ENCODE results near the gene NFIL3. TPM values are rescaled to one million over a fixed set of nuclear protein-coding genes. Genes with fewer than 3 reads are reported as not detected.

NFIL3 gene
- total and polyA plus RNA-seq, 2 of the 4 experiments (the other 2 are of a cell fraction), result 27.6 to 27.7 TPM

DNA sequence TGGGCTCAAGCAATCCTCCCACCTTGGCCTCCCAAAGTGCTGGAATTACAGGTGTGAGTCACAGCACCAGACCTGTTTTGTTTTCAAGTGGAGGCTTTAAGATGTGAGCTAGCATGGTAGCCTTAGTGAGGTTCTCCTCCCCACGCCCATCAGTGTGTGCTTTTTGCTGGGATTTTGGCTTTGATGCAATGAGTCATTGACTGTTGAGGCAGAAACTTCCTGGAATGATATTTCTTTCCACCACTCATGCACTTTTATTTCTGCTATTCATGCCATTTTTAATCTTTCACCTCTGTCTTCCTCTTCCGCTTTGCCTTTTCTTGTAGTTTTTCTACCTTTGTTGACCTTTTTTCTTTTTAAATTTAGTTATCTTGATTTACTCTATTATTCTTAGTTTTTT, 4.2 kb upstream of the NFIL3 start:
- no peaks in the 10 kb centered on the region for H3K27me3 ChIP-seq (ENCODE audit: control insufficient read depth, insufficient read depth, low read length)
- no peak overlapping the region for H2BK15ac ChIP-seq (ENCODE audit: low read depth, low read length)
- H3K36me3 ChIP-seq (ENCODE audit: control insufficient read depth, insufficient read depth, low read length), result no peaks in the 10 kb centered on the region
- ATAC-seq (ENCODE audit: low read depth), result no peak
- no peak overlapping the region for H2AK9ac ChIP-seq (replicated peaks; ENCODE audit: low read depth, low read length, poor library complexity)
- H2AFZ ChIP-seq (replicated peaks; ENCODE audit: low read length, poor library complexity), result no peak overlapping the region
- BruUV-seq (replicated peaks), result no TSS peak
- H4K20me1 ChIP-seq (ENCODE audit: insufficient read depth, low read length), result peaks cover 4% of the 10 kb centered on the region
- H3K9me1 ChIP-seq (ENCODE audit: insufficient read depth, low read length), result peaks cover 8% of the 10 kb centered on the region; the same call in 1 of the 2 replicates
- ChIA-PET CTCF (no interaction called here), POLR2A (ENCODE audit: unreplicated experiment) (interaction anchor here (0.6 kb wide), 1 partner anchor 299 kb away, joined by 5 read pairs; no protein-coding TSS in a partner anchor)
- H3K4ac ChIP-seq (ENCODE audit: low read depth, low read length), result no peak overlapping the region
- no peak overlapping the region for H3K9ac ChIP-seq (ENCODE audit: low read depth, low read length)
- TF ChIP-seq, protein P1, sequence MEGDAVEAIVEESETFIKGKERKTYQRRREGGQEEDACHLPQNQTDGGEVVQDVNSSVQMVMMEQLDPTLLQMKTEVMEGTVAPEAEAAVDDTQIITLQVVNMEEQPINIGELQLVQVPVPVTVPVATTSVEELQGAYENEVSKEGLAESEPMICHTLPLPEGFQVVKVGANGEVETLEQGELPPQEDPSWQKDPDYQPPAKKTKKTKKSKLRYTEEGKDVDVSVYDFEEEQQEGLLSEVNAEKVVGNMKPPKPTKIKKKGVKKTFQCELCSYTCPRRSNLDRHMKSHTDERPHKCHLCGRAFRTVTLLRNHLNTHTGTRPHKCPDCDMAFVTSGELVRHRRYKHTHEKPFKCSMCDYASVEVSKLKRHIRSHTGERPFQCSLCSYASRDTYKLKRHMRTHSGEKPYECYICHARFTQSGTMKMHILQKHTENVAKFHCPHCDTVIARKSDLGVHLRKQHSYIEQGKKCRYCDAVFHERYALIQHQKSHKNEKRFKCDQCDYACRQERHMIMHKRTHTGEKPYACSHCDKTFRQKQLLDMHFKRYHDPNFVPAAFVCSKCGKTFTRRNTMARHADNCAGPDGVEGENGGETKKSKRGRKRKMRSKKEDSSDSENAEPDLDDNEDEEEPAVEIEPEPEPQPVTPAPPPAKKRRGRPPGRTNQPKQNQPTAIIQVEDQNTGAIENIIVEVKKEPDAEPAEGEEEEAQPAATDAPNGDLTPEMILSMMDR (conservative IDR thresholded peaks at IDR 0.05; ENCODE audit: low read depth, low read length), result no peak
- TF ChIP-seq MXI1 (IDR thresholded peaks at IDR 0.05; ENCODE audit: borderline replicate concordance, low read depth, low read length), result no peak
- TF ChIP-seq MAZ (IDR thresholded peaks at IDR 0.05; ENCODE audit: borderline replicate concordance, low read depth, low read length), result no peak
- TF ChIP-seq RCOR1 (IDR thresholded peaks at IDR 0.05; ENCODE audit: insufficient replicate concordance, low read length), result no peak
- TF ChIP-seq FOS (IDR thresholded peaks at IDR 0.05; ENCODE audit: low read depth, low read length), result peak; percentile 41; the same call in 1 of the 2 replicates
- TF ChIP-seq USF2 (IDR thresholded peaks at IDR 0.05; ENCODE audit: low read depth, low read length), result no peak
- no peak for TF ChIP-seq SMC3 (IDR thresholded peaks at IDR 0.05; ENCODE audit: low read depth, low read length)
- no peak for TF ChIP-seq RFX5 (IDR thresholded peaks at IDR 0.05; ENCODE audit: low read depth, low read length)
- H4K5ac ChIP-seq (ENCODE audit: low read depth, low read length), result no peak overlapping the region
- H3K4me3 ChIP-seq (ENCODE audit: insufficient read depth, low read depth, low read length), result no peak overlapping the region
- intact Hi-C loops (cut with micrococcal nuclease) (loop anchor here (5.0 kb wide), 1 partner anchor 54 kb away; no protein-coding TSS in a partner anchor), dilution Hi-C loops (cut with HindIII; ENCODE audit: low sequenced_read_pairs, unreplicated experiment) (no loop called here), in situ Hi-C loops (cut with MboI; ENCODE audit: low sequenced_read_pairs) (loop anchor here (5.0 kb wide), 1 partner anchor 69 kb away; no protein-coding TSS in a partner anchor)
- peaks cover 0 to 20% of the 10 kb centered on the region in 2 experiments; a peak in 3 of 4 replicates for H3K79me1 ChIP-seq (ENCODE audit: low read depth in 1 of 2, low read length in 2 of 2)
- peak; percentile 76 for DNase-seq
- H3K18ac ChIP-seq (ENCODE audit: low read depth, low read length), result no peak overlapping the region
- H3K23ac ChIP-seq (ENCODE audit: low read depth, low read length), result no peak overlapping the region
- H3K27ac ChIP-seq (ENCODE audit: insufficient read depth, low read length), result no peak overlapping the region
- H4K91ac ChIP-seq (ENCODE audit: insufficient read depth, low read depth, low read length), result no peak overlapping the region
- H2BK120ac ChIP-seq (ENCODE audit: low read depth, low read length), result no peak overlapping the region
- H3K4me1 ChIP-seq (ENCODE audit: control insufficient read depth, insufficient read depth, low read length), result peaks cover 8% of the 10 kb centered on the region
- H4K8ac ChIP-seq (ENCODE audit: low read depth in 2 of 2, low read length in 2 of 2), result no peak overlapping the region
- H3K9me3 ChIP-seq (ENCODE audit: control insufficient read depth, insufficient read depth, low read length), result no peaks in the 10 kb centered on the region
- H2BK20ac ChIP-seq (ENCODE audit: low read depth, low read length), result no peak overlapping the region
- H2BK5ac ChIP-seq (ENCODE audit: low read depth, low read length, poor library complexity, severe bottlenecking), result no peak overlapping the region
- no peak overlapping the region for H3K14ac ChIP-seq (replicated peaks; ENCODE audit: low read depth, low read length)
- no peak overlapping the region for H3K56ac ChIP-seq (ENCODE audit: extremely low read depth, insufficient read depth, low read length)
- H2AK5ac ChIP-seq (ENCODE audit: low read depth, low read length), result no peak overlapping the region
- no peak overlapping the region for H3K4me2 ChIP-seq (ENCODE audit: low read depth, low read length)
- no CpG with 5 or more reads among the region's 2 CpGs for WGBS, 2 experiments (ENCODE audit: extremely low coverage in 2 of 2, insufficient read length in 1 of 2)
